Type B pancreatic cell (in vitro differentiated cells): ENCODE measurements around the gene IGFBP7. TPM values are rescaled to one million over a fixed set of nuclear protein-coding genes. Genes with fewer than 3 reads are reported as not detected.

Experiments used
- DNase-seq: peaks from one replicate; pipeline ENCODE4 v3.0.0; 2021; ENCODE audit warnings: mixed read lengths; ENCODE audit not compliant: unreplicated experiment; ENCODE audit errors: extremely low spot score
- H3K27ac Mint-ChIP-seq: 2 replicates; pipeline ENCODE4 v1.8.0; 2021; ENCODE audit warnings: mild to moderate bottlenecking, mixed read lengths
- H3K27me3 Mint-ChIP-seq: 2 replicates; pipeline ENCODE4 v1.8.0; 2021; ENCODE audit warnings: mixed read lengths
- H3K36me3 Mint-ChIP-seq: 2 replicates; pipeline ENCODE4 v1.8.0; 2021; ENCODE audit warnings: mixed read lengths
- H3K4me1 Mint-ChIP-seq: one replicate; pipeline ENCODE4 v1.8.0; 2021; ENCODE audit warnings: mixed read lengths; ENCODE audit not compliant: unreplicated experiment
- H3K4me3 Mint-ChIP-seq: 2 replicates; pipeline ENCODE4 v1.8.0; 2021; ENCODE audit warnings: mild to moderate bottlenecking, mixed read lengths
- H3K9me3 Mint-ChIP-seq: 2 replicates; pipeline ENCODE4 v1.8.0; 2021; ENCODE audit warnings: mixed read lengths
- CTCF ChIP-seq: fragments of 200-600 bp; sonication (generic); conservative IDR thresholded peaks from 2 replicates; pipeline ENCODE4 v1.5.0; 2021; ENCODE audit warnings: antibody characterized with exemption, mild to moderate bottlenecking
- total RNA-seq: library from RNA; stranded (reverse); gene quantifications from 2 replicates; pipeline ENCODE4 v1.2.1, GENCODE V29; 2021; ENCODE audit warnings: low replicate concordance

IGFBP7 gene
- total RNA-seq, 1 donor from 2014 or later, result 108 TPM

- peaks cover 4% of the 10 kb centered on the region for H3K27me3 Mint-ChIP-seq
- no peak for DNase-seq
Observed at GRCh38 chr4:57156242-57156990, 46.2 kb upstream of the IGFBP7 start.

DNA sequence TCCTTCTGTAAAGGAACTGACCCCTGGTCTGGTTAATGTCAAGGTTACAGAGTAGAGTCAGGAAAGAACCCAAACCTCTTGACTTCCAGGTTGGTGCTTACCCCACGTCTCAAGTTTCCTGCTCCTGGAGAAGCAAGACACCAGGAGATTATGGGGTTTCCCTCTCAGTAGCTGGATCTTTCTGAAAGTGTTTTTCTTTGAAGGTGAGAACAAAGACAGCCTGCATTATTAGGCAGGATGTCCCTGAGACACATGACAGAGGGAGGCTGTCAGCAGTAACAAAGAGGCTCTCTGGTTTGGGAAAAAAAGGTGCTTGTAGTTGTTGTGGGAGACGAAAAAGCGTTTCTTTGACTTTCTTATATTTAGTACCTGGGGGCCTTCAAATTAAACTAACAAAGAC, 44.7 kb upstream of the IGFBP7 start:
- Mint-ChIP-seq H3K27ac (no peak overlapping the region), H3K4me1 (peaks cover 20% of the 10 kb centered on the region), H3K4me3 (no peak overlapping the region), H3K9me3 (peaks cover 6% of the 10 kb centered on the region), H3K27me3 (peaks cover 4% of the 10 kb centered on the region), H3K36me3 (peaks cover 5% of the 10 kb centered on the region)
- TF ChIP-seq CTCF, result no peak
- DNase-seq, result no peak

More at GRCh38 chr4:57156242-57156990, 46.2 kb upstream of the IGFBP7 start:
- no peak overlapping the region for H3K27ac Mint-ChIP-seq
- peaks cover 18% of the 10 kb centered on the region for H3K4me1 Mint-ChIP-seq
- H3K4me3 Mint-ChIP-seq, result no peak overlapping the region
- H3K9me3 Mint-ChIP-seq, result peaks cover 6% of the 10 kb centered on the region
- peaks cover 5% of the 10 kb centered on the region for H3K36me3 Mint-ChIP-seq
- no peak for TF ChIP-seq CTCF

DNA sequence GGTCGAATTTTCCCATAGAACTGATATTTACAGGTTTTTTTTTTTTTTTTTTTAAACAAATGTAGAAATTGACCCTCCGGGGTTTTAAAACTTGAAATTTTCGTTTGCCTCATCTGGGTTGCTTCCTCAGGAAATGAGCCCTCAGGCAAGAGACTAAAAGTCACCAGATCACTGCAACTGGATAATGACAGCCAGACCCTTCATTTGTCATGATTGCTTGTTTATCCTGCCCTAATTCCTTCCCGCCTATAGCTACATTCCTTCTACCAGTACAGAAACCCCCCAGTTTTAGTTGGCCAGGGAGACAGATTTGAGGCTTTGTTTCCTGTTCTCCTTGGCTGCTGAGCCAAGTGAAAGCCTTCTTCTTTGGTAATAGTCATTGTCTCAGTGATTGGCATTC, 44.0 kb upstream of the IGFBP7 start:
- Mint-ChIP-seq H3K9me3 (no peaks in the 10 kb centered on the region), H3K27ac (peak overlapping the region; percentile 14), H3K4me3 (no peak overlapping the region), H3K4me1 (peaks cover 22% of the 10 kb centered on the region), H3K36me3 (peaks cover 5% of the 10 kb centered on the region), H3K27me3 (peaks cover 4% of the 10 kb centered on the region)
- TF ChIP-seq CTCF, result no peak
- no peak for DNase-seq

DNA sequence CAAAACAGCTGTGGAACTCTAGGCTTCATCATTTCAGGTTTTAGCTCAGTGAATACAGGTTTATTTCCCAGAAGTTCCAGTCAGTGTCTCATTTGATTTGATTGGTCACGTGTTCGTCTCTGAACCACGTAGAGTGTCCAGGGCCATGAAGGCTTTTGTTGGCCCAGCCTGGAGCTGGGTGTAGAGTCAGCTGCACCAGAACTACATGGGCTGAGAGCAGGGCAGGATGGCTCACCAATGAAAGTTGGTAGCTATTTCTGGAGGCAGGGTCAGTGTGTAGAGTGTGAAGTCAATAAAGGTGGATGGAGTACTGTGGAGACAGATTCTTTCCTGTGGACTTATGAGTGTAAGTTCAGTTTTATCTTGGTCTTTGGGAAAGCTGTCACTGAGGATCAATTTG, 43.0 kb upstream of the IGFBP7 start:
- Mint-ChIP-seq H3K4me3 (no peak overlapping the region), H3K36me3 (peaks cover 5% of the 10 kb centered on the region), H3K27me3 (peaks cover 4% of the 10 kb centered on the region), H3K4me1 (peaks cover 25% of the 10 kb centered on the region), H3K27ac (no peak overlapping the region), H3K9me3 (no peaks in the 10 kb centered on the region)
- TF ChIP-seq CTCF, result no peak
- no peak for DNase-seq

- no peak for DNase-seq
- Mint-ChIP-seq H3K36me3 (peaks cover 4% of the 10 kb centered on the region), H3K9me3 (no peaks in the 10 kb centered on the region), H3K4me1 (peaks cover 21% of the 10 kb centered on the region), H3K4me3 (no peak overlapping the region), H3K27me3 (peaks cover 4% of the 10 kb centered on the region), H3K27ac (no peak overlapping the region)
- TF ChIP-seq CTCF, result no peak
Observed at GRCh38 chr4:57151481-57151880, 41.3 kb upstream of the IGFBP7 start.
